HG02571 (cell line): ENCODE measurements around the gene NOG.

Source experiments
- ATAC-seq: cut with Tn5 transposase; IDR thresholded peaks from one replicate; pipeline ENCODE4 v1.9.1; 2021; ENCODE audit warnings: mild to moderate bottlenecking, moderate library complexity; ENCODE audit not compliant: unreplicated experiment

Gene NOG

GRCh38 chr17:56596691-56597494, 3.4 kb downstream of the NOG start:
- ATAC-seq = no peak

- no peak for ATAC-seq
These were observed 4.0 kb downstream of the NOG start for GRCh38 chr17:56597495-56597990.

- no peak for ATAC-seq
These were observed 5.0 kb downstream of the NOG start for GRCh38 chr17:56598466-56598865.

- ATAC-seq = no peak
These were observed 5.6 kb downstream of the NOG start for GRCh38 chr17:56599088-56599487.

GRCh38 chr17:56599566-56599965, 6.1 kb downstream of the NOG start:
- no peak for ATAC-seq

GRCh38 chr17:56600256-56600655, 6.8 kb downstream of the NOG start:
- ATAC-seq = no peak

- no peak for ATAC-seq
These were observed 8.1 kb downstream of the NOG start for GRCh38 chr17:56601591-56601990.

- no peak for ATAC-seq
These were observed 9.0 kb downstream of the NOG start for GRCh38 chr17:56602292-56603130.

- no peak for ATAC-seq
These were observed 10.2 kb downstream of the NOG start for GRCh38 chr17:56603486-56604238.

- no peak for ATAC-seq
These were observed 11.3 kb downstream of the NOG start for GRCh38 chr17:56604691-56605290.

- ATAC-seq = no peak
These were observed 15.4 kb downstream of the NOG start for GRCh38 chr17:56608944-56609343.

- no peak for ATAC-seq
These were observed 16.8 kb downstream of the NOG start for GRCh38 chr17:56610321-56610720.

GRCh38 chr17:56613131-56613530, 19.6 kb downstream of the NOG start:
- no peak for ATAC-seq

GRCh38 chr17:56614522-56614921, 21.0 kb downstream of the NOG start:
- ATAC-seq = no peak

- ATAC-seq = no peak
These were observed 22.7 kb downstream of the NOG start for GRCh38 chr17:56616239-56616638.

GRCh38 chr17:56623383-56623782, 29.9 kb downstream of the NOG start:
- no peak for ATAC-seq

GRCh38 chr17:56624309-56624708, 30.8 kb downstream of the NOG start:
- no peak for ATAC-seq

- no peak for ATAC-seq
These were observed 31.4 kb downstream of the NOG start for GRCh38 chr17:56624912-56625311.

GRCh38 chr17:56629531-56630075, 36.1 kb downstream of the NOG start:
- ATAC-seq = no peak

GRCh38 chr17:56630202-56630601, 36.7 kb downstream of the NOG start:
- ATAC-seq = no peak

GRCh38 chr17:56633681-56634080, 40.2 kb downstream of the NOG start:
- no peak for ATAC-seq
